GM21367 (cell line): ENCODE data around the gene EML1.

ENCODE experiments used
- ATAC-seq: cut with Tn5 transposase; IDR thresholded peaks from one replicate; pipeline ENCODE4 v1.9.1; 2021; ENCODE audit not compliant: unreplicated experiment

EML1 gene

DNA sequence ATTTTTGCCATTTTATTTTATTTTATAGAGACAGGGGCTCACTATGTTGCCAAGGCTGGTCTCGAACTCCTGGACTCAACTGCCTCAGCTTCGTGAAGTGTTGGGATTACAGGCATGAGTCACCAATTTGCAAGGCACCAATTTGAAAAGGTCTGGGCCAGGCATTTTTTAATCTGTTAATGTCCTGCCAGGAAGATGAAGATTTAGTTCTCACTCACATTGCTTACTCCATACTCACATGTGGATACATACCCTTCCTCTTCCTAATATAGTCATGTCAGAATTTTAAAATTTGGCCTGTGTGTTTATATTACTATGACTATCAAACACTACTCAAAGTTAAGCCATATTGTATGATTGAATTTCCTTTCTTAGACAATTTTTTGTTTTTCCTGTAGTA, 15.3 kb upstream of the EML1 start:
- ATAC-seq: no peak

DNA sequence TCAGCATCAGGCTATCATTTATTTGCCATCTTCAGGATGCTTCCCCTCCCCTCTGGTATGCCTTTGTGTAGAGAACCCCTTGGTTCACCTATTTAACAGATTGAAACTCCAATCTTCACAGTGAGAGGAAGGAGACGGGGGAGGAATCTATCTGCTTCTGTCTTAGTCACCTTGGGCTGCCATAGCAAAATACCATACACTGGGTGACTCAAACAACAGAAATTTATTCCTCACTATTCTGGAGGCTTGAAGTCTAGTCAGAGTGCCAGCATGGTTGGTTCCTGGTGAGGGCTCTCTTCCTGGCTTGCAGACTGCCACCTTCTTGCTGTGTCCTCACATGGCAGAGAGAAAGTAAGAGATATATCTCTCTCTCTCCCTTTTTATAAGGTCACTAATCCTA, 13.5 kb upstream of the EML1 start:
- ATAC-seq: no peak

GRCh38 chr14:99780690-99781089, 12.5 kb upstream of the EML1 start:
- ATAC-seq: no peak

DNA sequence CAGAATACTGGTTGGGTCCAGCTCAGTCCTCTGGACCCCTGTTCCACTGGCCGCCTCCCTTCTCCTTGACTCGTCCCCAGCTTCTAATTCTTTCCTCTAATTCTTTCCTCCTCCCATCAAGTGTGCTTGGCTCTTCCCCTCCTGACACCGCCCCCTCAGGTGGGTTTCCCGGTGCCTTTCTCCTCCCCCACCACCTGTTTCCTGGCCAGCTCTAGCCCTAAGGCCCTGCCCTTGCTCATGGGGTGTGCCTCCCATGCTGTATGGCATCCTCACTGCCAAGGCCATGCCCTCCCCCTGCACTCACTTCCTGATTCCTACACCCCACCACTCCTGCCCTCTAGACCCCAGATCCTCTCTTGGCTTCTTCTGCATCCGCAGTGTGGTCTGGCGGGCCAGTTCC, 12.1 kb upstream of the EML1 start:
- ATAC-seq: no peak

- ATAC-seq: no peak
These were observed 11.2 kb upstream of the EML1 start for GRCh38 chr14:99781853-99782610.

DNA sequence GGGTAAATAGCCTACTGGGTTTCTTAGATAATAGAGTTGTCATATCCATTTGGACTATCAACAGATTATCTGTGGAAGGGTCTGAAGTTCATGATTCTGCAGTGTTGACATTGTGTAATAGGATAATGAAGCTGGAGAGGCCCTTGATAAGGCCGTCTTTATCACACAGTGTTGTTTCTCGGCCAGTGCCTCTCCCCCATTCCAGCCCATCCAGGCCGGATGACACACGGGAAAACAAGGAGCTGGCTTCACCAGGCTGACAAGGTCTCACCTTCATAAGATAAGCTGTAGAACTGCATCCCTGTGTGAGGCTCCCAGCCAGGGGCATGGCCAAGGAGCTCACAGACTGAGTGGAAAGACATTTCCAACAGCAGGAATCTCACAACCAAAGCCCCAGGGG, 8.7 kb upstream of the EML1 start:
- ATAC-seq: no peak

DNA sequence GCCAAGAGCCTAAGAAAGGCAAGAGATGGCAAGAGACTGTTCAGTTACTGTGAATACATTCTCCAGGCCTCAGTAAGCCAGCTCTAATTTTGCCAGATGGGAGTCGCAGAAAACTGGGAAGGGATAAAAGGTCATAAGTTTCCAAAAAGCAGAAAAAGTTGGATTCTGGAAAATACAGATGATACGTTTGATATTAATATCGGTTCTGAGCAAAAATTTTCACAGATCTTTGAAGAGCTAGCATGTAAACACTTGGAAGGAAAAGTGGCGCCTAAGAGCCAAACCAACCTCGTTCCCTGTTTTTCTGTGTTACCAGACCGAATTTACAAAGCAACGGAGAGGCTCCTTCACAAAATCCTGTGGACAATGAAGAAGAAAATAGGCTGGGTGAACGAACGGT, 7.8 kb upstream of the EML1 start:
- no peak for ATAC-seq

DNA sequence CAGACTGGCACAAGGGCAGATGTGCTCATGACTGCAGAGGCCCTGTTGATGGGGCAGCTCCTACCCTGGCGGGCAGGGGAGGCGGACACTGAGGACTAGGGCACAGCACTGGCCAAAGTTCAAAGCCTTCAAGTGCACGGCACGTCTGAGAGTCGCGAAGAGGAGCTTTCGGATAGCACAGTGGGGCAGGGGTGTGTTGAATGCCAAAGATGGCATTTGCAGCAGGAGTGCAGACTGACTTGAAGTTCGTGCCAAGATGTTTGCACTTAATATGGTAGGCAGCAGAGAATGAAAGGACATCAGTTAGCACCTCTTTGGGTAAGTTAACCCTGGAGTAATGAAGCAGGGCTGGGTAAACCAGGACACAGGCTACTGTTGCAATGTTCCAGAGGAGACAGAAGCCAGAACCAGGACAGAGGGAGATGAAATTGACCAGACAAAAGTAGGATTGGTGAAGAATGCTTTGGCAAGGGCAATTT, 6.7 kb upstream of the EML1 start:
- ATAC-seq: no peak

DNA sequence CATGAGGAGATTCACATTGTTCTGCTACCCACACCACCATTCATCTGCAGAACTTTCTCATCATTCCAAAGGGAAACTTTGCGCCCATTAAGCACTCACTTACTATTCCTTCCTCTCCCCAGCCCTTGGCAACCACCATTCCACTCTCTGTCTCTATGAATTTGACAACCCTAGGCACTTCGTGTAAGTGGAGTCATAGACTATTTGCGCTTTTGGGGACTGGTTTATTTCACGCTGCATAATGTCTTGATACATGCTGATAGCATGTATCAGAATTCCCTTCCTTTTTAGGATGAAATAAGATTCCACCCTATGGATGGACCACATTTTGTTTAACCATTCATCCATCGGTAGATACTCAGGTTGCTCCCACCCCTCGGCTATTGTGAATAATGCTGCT, 4.5 kb upstream of the EML1 start:
- ATAC-seq: no peak

- no peak for ATAC-seq
These were observed 3.6 kb upstream of the EML1 start for GRCh38 chr14:99789581-99789980.

GRCh38 chr14:99790201-99790977, 2.8 kb upstream of the EML1 start:
- ATAC-seq: no peak

GRCh38 chr14:99790978-99791376, 2.2 kb upstream of the EML1 start:
- no peak for ATAC-seq

DNA sequence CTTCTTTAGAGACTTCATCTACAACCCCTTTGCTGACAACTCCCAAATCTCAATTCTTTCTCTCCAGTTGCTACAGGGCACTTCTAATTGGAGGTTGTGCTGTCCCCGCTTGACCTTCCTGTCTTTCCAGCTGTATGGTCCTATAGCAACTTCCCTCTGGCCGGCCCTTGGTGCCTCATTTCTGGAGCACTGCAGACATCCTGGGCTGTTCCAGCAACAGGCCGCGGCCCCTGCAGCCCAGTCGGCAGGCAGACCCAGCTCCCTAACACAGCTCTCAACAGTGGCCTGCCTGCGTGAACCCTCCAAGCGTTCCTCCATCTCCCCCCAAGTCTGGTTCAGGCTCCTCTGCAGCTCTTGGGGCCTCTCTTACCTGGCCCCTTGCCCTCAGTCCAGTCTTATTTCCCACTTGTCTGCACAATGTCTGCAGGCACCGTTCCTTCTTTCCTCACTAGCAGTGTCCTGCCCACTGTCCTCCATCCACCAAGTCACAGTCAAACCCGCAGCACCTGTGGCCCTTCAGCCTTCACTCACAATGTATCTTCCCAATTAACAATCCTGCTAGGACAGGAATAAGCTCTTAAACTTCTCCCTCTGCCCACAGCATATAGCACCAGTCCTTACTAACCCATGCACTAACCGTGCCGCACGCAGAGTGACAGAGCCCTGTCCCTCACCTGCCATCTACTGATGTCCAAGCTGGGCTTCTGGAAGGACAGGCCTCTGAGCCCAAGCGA, 1.6 kb upstream of the EML1 start:
- ATAC-seq: no peak

DNA sequence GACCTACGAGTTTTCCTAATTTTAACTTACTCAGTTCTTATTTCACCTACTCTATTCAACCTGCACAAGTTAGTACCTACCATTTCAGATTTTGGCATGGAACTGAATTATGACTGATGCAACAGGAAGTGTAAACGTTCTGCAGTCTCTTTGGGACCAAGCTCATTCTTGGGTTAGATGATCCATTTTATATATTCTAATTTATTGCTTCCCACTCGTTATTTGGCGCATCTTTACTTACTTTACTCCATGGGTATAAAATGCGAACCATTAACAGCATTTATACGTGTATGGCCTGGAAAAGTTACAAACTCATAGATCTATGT, 1.0 kb upstream of the EML1 start:
- ATAC-seq: no peak

DNA sequence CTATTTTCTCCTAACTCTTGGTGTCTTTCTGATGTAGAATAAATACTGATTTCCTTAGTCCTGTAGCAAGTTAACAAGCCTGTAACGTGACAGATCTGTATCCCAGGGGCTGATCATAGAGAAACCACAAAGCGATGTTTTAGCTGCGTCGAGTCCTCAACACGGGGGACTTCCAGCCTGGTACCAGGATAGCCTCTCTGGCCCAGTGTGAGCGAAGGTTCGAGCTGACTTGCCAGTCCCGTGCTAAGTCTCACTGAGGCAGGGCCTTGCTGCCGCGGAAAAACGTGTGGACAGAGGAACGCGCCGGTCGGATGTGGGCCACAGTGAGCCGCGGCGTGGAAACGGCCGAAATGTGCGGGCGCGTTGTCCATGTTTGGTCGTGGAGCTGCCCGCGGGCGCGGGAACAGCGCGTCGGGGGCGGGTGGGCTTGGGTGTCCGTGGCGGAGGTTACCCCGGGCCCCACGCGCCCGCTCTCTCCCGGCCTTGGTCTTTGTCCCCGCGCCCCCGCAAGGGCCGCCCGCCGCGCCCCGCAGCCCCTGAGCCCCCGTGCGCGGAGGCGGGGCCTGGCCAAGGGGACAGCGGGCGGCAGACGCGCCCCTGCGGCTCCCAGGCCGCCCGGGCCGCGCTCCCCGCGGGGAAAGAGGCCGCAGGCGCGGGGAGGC, 531 bp upstream of the EML1 start:
- no peak for ATAC-seq

- no peak for ATAC-seq
These were observed 1.1 kb downstream of the EML1 start for GRCh38 chr14:99794151-99794780.

GRCh38 chr14:99795046-99795445, 1.8 kb downstream of the EML1 start:
- ATAC-seq: no peak

DNA sequence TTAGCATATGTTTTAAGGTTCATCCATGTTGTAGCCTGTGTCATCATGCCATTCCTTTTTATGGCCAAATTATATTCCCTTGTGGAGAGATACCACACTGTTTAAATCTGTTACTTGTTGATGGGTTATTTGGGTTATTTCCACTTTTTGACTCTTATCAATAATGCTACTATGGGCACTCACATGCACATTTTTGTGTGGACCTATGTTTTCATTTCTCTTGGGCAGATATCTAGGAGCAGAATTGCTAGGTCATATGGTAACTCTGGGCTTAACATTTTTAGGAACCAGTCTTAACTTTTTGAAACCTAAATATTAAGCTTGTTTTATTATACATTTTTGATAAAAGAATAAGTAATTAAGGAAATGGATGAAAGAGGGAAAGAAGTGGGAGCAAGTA, 4.0 kb downstream of the EML1 start:
- ATAC-seq: no peak

DNA sequence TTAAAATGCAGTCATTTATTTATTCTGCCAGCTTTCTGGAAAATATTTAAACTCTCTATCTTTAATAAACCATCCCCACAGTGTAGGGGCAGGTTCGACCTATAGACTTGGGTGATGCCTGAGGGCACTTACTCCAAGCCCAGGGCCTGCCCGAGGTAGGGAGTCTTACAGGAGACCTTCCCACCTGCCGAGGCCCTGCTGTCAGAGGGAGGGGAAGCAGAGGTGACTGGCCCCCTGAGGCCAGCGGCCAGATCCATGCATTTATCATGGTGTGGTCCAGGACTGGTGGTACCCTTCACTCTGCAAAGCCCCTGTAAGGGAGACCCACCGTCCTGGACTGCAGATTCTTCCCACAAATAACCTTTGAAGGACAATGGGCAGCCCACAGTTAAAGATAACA, 7.6 kb downstream of the EML1 start:
- no peak for ATAC-seq

DNA sequence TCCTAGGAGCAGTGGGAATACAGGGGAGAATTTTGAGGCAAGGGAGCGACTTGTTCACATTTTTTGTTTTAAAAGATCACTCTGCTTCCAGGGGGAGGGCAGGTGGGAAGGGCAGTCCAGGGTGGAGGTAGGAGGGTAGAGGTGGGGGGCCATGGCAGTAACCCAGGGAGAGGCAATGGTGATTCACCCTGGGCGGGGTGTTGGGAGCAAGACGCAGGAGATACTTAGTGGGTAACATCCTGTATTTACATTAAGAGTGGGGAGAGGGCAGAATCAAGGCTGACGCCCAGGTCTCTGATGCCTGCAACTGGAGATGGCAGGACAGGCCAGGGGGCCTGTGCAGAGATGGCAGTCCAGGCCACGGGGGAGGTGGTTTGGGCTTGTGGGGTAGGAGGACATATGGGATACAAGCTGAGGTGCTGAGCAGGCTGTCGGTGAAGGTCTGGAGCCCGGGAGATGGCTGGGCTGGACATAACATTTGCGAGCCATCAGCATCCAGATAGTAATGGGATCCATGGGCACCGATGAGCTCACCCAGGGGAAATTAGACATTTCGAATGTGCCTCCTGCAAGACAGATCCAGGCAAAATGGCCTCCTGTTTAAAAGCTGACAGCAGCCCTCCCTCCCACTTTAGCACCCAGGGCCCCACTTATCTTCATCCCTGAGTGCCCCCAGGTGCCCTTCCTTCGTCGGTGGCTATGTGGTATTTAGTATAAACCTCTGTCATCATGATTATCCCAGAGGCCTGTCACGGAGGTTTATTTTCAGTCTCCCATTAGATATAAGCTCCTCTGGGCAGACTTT, 9.3 kb downstream of the EML1 start:
- ATAC-seq: no peak
